GM19099 (cell line): Measurements from ENCODE around the gene RAB5A.

Experiments
- POLR2A ChIP-seq: IDR thresholded peaks from 3 replicates; pipeline ENCODE4 v1.6.1; 2011; ENCODE audit warnings: low read depth; ENCODE audit not compliant: insufficient read length; ENCODE audit errors: extremely low read depth

RAB5A gene

GRCh38 chr3:19938295-19938627, 8.6 kb upstream of the RAB5A start:
- no peak for TF ChIP-seq POLR2A

DNA sequence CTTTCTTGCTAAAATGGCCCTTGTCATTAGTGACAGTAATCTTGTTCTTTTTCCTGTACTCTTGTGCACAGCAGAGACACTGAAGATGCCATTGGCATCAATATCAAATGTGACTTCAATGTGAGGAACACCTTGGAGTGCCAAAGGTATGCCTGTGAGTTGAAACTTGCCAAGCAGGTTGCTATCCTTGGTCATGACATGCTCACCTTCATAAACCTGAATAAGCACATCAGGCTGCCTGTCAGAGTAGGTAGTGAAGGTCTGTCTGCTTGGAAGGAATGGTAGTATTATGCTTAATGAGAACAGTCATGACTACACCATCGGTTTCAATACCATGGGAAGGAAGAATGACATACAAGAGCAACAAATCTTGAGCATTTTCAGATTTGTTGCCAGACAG, 6.3 kb upstream of the RAB5A start:
- TF ChIP-seq POLR2A = no peak

GRCh38 chr3:19945534-19945933, 1.4 kb upstream of the RAB5A start:
- no peak for TF ChIP-seq POLR2A

DNA sequence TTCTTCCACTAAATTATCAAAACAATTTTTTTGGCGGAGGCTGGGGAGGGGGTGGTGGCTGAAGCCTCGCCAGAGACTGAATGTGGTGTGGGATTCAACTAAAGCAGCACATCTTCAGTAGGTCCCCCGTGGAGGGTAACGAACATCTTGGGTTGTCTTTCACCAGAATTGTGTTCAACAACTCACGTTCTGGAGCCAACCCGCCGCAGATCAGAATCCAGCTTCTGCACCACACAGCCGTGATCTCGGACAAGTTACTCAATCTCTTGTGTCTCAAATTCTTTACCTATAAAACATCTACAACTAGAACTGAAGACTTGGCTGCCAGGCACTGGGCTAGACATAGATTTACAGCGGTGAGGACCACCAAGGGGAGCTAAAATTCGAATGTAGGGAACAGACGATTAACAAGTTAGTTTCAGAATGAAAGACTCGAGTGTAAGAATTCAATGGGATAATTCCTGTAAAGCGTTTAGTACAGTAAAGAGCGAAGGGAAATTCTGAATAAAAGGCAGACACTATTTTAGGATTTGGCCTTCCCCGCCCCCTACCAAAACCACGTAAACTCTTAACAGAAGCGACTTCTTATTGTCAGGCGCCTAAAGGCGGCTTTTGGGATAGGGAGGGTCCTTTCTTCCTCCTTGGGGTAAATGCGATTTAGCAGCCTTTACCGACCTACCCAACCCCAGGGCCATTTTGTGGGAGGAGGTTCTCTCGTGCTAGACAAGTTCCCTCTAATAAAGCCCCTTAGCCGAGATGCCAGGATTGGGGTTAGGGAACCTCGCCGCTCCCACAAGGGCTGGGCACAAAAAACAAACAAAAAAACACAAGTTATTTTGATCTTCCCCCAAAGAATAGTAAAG, 697 bp upstream of the RAB5A start:
- TF ChIP-seq POLR2A = no peak

- TF ChIP-seq POLR2A = no peak
These were observed 790 bp downstream of the RAB5A start for GRCh38 chr3:19947549-19948225.

DNA sequence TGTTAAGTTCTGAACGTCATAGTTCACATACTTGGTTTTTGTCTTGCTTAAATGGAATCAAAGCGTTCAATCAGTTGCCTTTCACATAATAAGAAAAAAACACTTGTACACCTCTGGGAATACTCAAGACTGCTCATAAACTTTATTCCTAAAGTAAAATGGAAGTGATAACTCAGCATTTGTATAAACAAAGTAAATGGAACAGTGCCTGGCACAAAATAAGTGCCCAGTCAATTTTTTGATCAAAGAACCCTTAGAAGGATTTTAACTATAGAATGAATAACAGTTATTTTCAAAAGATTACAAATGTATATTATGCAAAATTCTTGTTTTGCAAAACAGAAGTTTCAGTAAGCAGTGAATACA, 1.3 kb downstream of the RAB5A start:
- TF ChIP-seq POLR2A = no peak

GRCh38 chr3:19950316-19950715, 3.4 kb downstream of the RAB5A start:
- TF ChIP-seq POLR2A = no peak

DNA sequence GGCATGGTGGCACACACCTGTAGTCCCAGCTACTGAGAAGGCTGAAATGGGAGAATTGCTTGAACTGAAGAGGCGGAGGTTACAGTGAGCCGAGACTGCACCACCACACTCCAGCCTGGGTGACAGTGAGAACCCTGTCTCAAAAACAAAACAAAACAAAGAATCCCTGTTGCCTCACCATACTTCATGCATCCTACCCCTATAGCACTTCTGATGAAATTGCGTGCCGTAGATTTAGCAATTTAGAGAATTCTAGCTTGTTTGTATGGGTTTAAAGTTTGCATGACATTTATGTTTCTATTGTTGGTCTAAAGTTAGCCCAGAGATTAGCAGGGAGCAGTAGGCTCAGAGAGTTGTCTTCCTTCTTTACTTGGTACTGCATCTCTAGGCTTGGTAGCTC, 7.8 kb downstream of the RAB5A start:
- no peak for TF ChIP-seq POLR2A

DNA sequence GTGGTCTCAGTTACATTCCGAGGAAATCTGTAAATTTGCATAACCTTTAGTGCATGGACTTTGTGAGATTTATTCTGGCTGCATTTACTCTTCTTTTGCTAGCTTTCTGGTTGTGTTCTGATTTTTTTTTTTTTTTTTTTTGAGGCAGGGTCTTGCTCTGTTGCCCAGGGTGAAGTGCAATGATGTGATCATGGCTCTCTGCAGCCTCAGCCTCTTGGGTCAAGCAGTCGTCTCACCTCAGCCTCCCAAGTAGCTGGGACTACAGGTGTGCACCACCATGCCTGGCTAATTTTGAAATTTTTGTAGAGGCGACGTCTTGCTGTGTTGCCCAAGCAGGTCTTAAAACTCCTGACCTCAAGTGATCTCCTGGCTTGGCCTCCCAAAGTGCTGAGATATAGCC, 12.6 kb downstream of the RAB5A start:
- no peak for TF ChIP-seq POLR2A

DNA sequence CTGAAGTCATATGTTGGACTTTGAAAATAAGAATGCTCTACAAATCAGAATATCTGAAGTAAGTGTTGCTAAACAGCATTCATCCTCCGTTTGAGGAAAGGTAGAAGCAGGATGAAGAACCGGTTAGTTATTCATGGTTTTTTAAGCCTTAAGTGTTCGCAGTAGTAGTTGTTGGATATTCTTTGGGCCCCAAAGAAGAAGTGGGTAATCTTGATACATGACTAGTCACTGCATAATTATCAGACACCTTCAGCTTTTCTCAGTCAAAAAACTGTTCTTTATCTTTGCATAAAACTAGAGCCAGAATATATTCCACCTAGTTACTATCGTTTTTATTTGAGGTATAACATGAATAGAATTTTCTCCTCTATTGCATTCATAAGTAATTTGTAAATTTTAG, 13.8 kb downstream of the RAB5A start:
- no peak for TF ChIP-seq POLR2A

GRCh38 chr3:19961960-19962359, 15.1 kb downstream of the RAB5A start:
- TF ChIP-seq POLR2A = no peak

- no peak for TF ChIP-seq POLR2A
These were observed 20.3 kb downstream of the RAB5A start for GRCh38 chr3:19967208-19967607.

GRCh38 chr3:19967812-19968211, 20.9 kb downstream of the RAB5A start:
- no peak for TF ChIP-seq POLR2A

DNA sequence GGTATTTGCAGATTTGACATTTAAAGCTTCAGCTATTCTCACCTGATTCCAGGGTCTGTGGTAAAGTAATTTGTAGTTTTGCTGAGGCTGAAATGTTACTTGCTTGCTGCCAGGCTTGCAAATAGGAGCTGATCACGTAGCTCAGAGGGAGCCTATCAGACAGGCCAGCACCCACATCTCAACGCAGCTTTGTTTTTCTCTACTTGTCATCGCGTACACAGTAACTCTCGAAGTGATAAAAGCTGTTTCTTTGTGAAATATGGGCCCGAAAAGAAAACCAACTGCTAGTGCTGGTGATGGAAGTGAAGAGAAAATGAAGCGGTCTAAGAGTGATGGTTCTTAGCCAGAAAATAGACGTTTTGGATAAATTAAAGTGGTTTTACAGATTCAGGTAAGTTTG, 23.4 kb downstream of the RAB5A start:
- TF ChIP-seq POLR2A = no peak

DNA sequence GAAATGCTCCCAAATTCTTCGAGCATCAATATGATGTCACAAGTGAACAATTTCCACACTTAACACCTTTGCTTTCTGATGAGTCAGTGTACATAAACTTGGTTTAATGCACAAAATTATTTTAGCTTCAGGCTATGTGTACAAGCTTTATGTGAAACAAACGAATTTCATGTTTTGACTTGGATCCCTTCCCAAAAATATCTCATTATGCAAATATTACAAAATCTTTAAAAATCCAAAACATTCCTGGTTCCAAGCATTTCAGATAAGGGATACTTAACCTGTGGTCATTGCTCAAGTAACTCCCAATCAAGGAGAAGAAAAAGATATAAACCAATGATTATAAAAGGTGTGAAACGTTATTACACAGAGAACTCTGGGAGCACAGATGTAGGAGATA, 25.2 kb downstream of the RAB5A start:
- no peak for TF ChIP-seq POLR2A

GRCh38 chr3:19994796-19995195, 47.9 kb downstream of the RAB5A start:
- no peak for TF ChIP-seq POLR2A
